AG08395 (cell line): ENCODE measurements around the gene GJC2.

Experiments
- DNase-seq: peaks from one replicate; pipeline ENCODE4 v3.0.0; 2012; ENCODE audit warnings: mixed read lengths, low spot score

Gene GJC2

GRCh38 chr1:228158151-228159007 is 8.6 kb downstream of the GJC2 start:
- no peak for DNase-seq

- DNase-seq, result no peak
Measured at GRCh38 chr1:228159008-228159665, 9.4 kb downstream of the GJC2 start.

DNA sequence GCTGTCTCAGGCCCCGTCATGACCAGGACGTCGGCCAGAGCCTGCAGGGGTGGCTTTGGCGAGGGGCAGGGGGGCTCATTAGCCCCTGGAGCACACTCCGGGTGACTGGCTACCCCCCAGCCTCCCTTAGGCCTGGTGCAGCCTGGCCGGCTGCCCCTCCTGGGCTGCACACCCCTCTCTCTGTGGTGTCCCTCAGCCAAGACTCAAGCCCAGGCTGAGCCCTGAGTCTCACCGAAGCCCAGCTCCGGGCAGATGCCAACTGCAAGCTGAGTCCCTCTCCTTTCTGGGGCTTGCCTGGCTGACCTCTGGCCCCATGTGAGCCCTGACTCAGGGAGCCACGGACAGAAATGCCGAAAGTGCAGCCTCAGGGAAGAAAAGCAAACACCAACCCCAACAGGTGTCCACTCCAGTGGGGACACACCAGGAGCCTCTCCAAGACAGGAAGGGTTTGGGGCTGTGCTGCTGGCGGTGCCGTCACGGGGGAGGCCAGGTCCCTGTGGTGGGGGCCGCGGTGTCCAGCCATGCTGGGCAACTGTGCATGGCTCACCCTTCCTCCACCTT is 10.6 kb downstream of the GJC2 start:
- no peak for DNase-seq

GRCh38 chr1:228161362-228161761 is 11.6 kb downstream of the GJC2 start:
- no peak for DNase-seq

DNA sequence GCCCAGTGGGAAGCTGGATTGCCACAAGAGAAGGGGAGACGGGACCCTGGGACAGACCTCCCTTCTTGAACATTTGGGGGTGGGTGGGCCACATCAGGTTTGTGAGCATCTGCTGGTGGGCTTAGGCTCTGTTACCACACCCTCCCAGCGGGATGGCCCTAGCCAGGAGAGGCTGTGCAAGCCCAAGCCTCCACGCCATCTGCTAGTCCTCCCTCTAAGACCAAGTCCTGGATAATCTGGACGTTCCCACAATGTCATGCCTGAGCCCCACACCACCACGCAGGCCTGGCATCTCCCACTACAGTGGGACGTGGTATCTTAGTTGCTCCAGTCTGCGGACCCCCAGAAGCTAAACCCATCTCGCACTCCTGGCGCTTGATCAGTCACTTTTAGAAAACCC is 12.1 kb downstream of the GJC2 start:
- DNase-seq, result no peak

DNA sequence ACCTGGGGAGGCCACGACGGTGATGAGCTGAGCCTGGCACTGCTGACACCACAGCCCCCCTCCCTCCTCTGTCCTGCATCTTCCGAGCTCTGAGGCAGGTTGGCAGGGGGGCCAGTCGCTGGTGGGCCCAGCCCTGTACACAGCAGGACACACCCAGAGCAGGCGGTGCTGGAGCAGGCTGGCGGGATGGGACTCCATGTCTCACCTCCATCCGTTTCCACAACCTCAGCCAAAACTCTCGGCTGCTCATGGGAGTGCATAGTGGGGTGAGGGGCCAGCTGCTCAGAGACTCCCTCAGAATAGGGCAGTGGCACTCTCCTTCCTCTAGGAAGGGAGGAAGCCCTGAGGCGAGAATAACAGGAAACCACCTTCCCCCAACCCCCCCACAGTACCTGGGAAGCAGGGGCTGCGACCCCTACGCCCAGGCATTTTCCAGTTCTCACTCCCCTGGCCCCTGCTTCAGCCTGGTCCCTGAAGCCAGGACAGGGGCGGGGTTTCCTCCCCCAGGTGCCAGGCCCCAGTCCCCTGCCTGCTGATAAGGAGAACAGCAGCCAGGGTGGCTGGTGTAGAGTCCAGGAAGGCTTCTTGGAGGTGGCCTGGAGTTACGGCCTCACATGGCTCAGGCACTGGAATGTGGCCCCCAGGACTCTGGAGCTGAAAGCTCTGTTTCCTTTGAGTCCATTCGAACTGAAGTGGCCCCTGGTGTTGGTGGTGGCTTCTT is 12.7 kb downstream of the GJC2 start:
- DNase-seq, result peak; percentile 5

- DNase-seq, result peak; percentile 24
Measured at GRCh38 chr1:228163007-228163753, 13.4 kb downstream of the GJC2 start.

- no peak for DNase-seq
Measured at GRCh38 chr1:228163776-228164519, 14.2 kb downstream of the GJC2 start.

DNA sequence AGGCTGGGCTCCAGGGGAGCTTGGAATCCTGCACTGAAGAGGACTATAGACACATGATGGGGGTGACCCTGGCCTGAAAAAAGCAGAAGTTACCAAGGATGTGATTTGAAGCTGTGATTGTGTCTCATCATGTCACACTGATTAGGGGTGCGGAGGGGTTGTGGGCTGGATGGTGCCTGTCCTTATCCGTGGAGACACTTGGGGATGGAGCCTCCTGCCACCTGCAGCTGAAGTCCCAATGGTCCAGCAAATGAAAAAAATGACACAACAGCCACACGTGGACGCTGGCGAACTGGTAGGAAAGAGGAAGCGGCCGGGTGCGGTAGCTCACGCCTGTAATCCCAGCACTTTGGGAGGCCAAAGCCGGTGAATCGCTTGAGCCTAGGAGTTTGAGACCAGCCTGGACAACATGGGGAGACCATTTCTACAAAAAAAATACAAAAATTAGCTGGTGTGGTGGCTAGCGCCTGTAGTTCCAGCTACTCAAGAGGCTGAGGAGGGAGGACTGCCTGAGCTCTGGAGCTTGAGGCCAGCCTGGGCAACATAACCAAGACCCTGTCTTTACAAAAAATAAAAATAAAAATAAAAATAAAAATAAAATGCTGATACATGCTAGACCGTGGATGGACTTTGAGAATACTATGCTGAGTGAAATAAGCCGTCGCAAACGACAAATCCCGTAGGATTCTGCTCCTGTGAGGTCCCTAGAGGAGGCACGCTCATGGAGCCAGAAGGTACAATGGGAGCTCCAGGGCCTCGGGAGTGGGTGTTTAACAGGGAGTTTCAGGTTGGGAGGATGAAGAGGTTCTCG is 15.0 kb downstream of the GJC2 start:
- DNase-seq, result no peak

- peak; percentile 99 for DNase-seq
Measured at GRCh38 chr1:228165372-228166169, 15.8 kb downstream of the GJC2 start, which contains the start of gene IBA57. Gene IBA57, plus strand, starts transcription at chr1:228165804. Its CDS starts 13 bp downstream, at chr1:228165817.

DNA sequence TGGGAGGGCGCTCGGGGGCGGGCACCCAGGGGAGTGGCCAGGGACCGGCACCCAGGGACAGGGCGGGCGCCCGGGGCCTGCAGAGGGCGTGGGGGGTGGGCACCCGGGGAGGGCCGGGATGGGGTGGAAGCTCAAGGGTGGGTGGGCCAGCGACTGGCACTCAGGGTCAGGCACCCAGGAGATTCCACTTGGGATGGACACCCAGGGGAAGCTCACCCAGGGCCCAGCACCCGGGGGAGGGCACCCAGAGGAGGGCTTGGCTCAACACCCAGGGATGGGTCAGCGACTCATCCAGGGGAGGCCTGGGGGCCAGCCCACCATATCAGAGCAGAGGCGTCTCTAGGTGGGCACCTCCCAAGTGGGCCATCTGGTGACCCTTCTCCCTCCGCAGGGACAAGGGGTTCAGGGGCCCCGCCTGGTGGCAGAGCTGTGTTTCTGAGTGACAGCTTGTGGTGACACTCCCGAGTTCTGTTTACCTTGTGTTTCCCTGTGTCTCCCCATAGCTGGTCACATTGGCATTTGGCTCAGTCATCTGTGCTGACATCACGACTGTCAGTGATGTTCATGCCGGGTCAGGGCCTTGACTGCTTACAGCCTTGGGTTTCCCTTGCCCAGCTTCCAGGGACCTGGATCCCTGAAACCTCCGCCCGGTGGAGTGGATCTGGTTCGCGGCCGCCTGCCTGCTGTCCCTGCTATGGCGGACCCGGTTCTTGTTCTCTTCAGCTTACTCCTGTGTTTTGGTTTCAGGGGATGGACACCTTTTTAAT is 16.6 kb downstream of the GJC2 start:
- peak; percentile 78 for DNase-seq

- DNase-seq, result no peak
Measured at GRCh38 chr1:228168563-228169270, 19.0 kb downstream of the GJC2 start.

- DNase-seq, result no peak
Measured at GRCh38 chr1:228169345-228169744, 19.6 kb downstream of the GJC2 start.

- no peak for DNase-seq
Measured at GRCh38 chr1:228170666-228171065, 20.9 kb downstream of the GJC2 start.

GRCh38 chr1:228171221-228171891 is 21.6 kb downstream of the GJC2 start:
- DNase-seq, result no peak

GRCh38 chr1:228172591-228173527 is 23.1 kb downstream of the GJC2 start:
- DNase-seq, result no peak
